KMS-11 (cell line): ENCODE data around the gene LRRC37A.
"Not testable (repeated sequence)": the region's sequence is repeated elsewhere in the genome, so short reads cannot be mapped to it uniquely, and the experiment has no call there.

Experiments used
- H2AFZ ChIP-seq: fragments of 200-600 bp; sonication (generic); 2 replicates; pipeline ENCODE4 v1.6.1; 2016; ENCODE audit warnings: antibody characterized with exemption, mixed run types, low read depth
- H3K27ac ChIP-seq: fragments of 200-600 bp; sonication (generic); 2 replicates; pipeline ENCODE4 v1.6.1; 2016; ENCODE audit warnings: mild to moderate bottlenecking, mixed run types
- H3K27me3 ChIP-seq: fragments of 200-600 bp; sonication (generic); 2 replicates; pipeline ENCODE4 v1.6.1; 2017; ENCODE audit warnings: mild to moderate bottlenecking, low read depth, mixed run types, moderate library complexity; ENCODE audit not compliant: insufficient read depth
- H3K36me3 ChIP-seq: fragments of 200-600 bp; sonication (generic); 2 replicates; pipeline ENCODE4 v1.6.1; 2017; ENCODE audit warnings: mild to moderate bottlenecking, mixed run types; ENCODE audit not compliant: insufficient read depth
- H3K4me1 ChIP-seq: fragments of 200-600 bp; sonication (generic); 2 replicates; pipeline ENCODE4 v1.6.1; 2016; ENCODE audit warnings: mild to moderate bottlenecking, low read depth, mixed run types; ENCODE audit not compliant: poor library complexity, severe bottlenecking
- H3K4me2 ChIP-seq: fragments of 200-600 bp; sonication (generic); 2 replicates; pipeline ENCODE4 v1.7.0; 2016; ENCODE audit warnings: mild to moderate bottlenecking, mixed run types
- H3K4me3 ChIP-seq: fragments of 200-600 bp; sonication (generic); IDR thresholded peaks from 2 replicates; pipeline ENCODE4 v1.6.1; 2017; ENCODE audit warnings: low read depth, low read length, mixed read lengths; ENCODE audit not compliant: insufficient read depth
- H3K79me2 ChIP-seq: fragments of 200-600 bp; sonication (generic); 2 replicates; pipeline ENCODE4 v1.6.1; 2016; ENCODE audit warnings: low read depth, mixed run types; ENCODE audit not compliant: insufficient read depth
- H3K9ac ChIP-seq: fragments of 200-600 bp; sonication (generic); 2 replicates; pipeline ENCODE4 v1.6.1; 2016; ENCODE audit warnings: mild to moderate bottlenecking, mixed run types
- H4K20me1 ChIP-seq: fragments of 200-600 bp; sonication (generic); 2 replicates; pipeline ENCODE4 v1.6.1; 2016; ENCODE audit warnings: mild to moderate bottlenecking, mixed run types; ENCODE audit not compliant: insufficient read depth
- CTCF ChIP-seq: fragments of 200-600 bp; sonication (generic); conservative IDR thresholded peaks from 2 replicates; pipeline ENCODE4 v1.6.1; 2017; ENCODE audit warnings: low read depth, mild to moderate bottlenecking, antibody characterized with exemption, low read length, moderate library complexity, mixed read lengths

Gene LRRC37A

DNA sequence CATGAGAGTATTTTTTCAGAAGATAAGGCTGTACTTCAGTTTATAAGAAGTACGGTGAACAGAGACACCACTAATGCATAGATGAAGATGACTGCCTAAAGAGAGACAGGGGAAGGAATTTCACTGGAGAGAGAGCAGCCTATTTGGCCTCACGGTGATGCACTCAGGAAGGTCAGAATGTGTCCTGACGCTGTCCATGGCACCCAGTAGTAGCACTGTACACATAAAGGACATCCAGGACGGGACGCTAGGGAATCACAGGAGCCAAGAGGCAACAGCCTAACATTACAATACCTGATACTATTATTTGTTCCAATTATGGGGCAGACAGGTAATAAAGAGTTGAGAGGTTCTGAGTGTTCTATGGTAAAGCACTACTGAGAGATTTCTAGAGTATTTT lies 24.9 kb upstream of the LRRC37A start:
- no peak overlapping the region for H3K27ac ChIP-seq
- no peak overlapping the region for H2AFZ ChIP-seq
- no peak overlapping the region for H3K4me2 ChIP-seq
- no peak for TF ChIP-seq CTCF
- no peak overlapping the region for H3K9ac ChIP-seq
- no peaks in the 10 kb centered on the region for H4K20me1 ChIP-seq
- no peaks in the 10 kb centered on the region for H3K36me3 ChIP-seq
- no peaks in the 10 kb centered on the region for H3K27me3 ChIP-seq
- no peak overlapping the region for H3K4me3 ChIP-seq
- peaks cover 12% of the 10 kb centered on the region for H3K4me1 ChIP-seq
- H3K79me2 ChIP-seq: no peaks in the 10 kb centered on the region

- no peaks in the 10 kb centered on the region for H3K36me3 ChIP-seq
- H2AFZ ChIP-seq: no peak overlapping the region
- H3K4me1 ChIP-seq: no peaks in the 10 kb centered on the region
- no peak overlapping the region for H3K27ac ChIP-seq
- H3K27me3 ChIP-seq: no peaks in the 10 kb centered on the region
- no peak overlapping the region for H3K4me2 ChIP-seq
- TF ChIP-seq CTCF: no peak
- no peak overlapping the region for H3K9ac ChIP-seq
- H3K4me3 ChIP-seq: no peak overlapping the region
- H4K20me1 ChIP-seq: no peaks in the 10 kb centered on the region
- H3K79me2 ChIP-seq: no peaks in the 10 kb centered on the region
Observed at GRCh38 chr17:46273541-46274236, 21.2 kb upstream of the LRRC37A start.

DNA sequence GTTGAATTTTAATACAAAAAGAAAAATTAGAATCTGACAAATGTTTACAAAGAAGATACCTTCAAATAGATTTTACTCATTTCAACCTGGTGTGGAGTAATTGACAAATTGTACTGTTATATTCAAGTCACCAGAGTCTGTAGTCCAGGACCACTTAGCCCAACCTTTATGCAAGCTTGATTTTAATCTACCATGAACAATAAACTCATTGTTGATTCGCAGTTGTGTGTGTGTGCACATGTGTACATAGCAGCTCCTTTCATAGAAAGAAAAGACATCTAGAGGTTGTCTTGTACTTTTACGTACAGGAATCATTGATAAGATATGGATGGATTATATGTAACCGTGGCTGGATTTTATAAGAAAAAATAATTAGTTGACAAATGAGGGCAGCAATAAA lies 20.7 kb upstream of the LRRC37A start:
- H3K36me3 ChIP-seq: no peaks in the 10 kb centered on the region
- H3K27ac ChIP-seq: no peak overlapping the region
- H3K27me3 ChIP-seq: no peaks in the 10 kb centered on the region
- H4K20me1 ChIP-seq: no peaks in the 10 kb centered on the region
- TF ChIP-seq CTCF: no peak
- H3K4me3 ChIP-seq: no peak overlapping the region
- no peaks in the 10 kb centered on the region for H3K79me2 ChIP-seq
- no peak overlapping the region for H3K4me2 ChIP-seq
- H2AFZ ChIP-seq: no peak overlapping the region
- no peak overlapping the region for H3K9ac ChIP-seq
- H3K4me1 ChIP-seq: no peaks in the 10 kb centered on the region

DNA sequence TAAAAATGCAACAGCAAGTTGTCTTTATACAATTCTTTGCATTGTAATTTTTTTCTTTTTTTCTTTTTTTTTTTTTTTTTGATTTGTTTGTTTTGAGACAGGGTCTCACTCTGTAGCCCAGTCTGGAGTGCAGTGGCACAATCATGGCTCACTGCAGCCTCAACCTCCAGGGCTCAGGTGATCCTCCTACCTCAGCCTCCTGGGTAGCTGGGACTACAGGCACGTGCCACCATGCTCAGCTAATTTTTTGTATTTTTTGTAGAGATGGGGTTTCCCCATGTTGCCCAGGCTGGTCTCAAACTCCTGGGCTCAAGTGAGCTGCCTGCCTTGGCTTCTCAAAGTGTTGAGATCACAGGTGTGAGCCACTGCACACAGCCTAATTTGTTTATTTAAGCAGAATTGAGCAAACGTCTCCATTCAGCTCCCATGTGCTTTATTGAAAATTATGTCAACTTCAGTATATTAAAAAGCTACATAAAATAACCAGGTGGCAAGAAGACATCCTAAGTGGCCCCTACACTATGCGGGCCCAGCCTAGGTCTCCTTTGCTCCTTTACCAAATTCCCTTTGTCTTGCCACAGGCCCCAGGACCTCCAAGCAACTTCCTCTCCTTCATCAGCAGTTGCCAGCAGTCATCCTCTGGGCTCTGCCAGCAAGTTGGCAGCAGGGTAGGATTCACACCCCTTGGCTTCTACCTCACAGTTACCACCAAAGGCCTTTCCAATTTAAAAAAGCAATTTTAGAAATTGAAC lies 18.0 kb upstream of the LRRC37A start:
- H3K79me2 ChIP-seq, H3K9ac ChIP-seq, H3K4me1 ChIP-seq, H3K36me3 ChIP-seq, H3K27ac ChIP-seq, H3K27me3 ChIP-seq, H2AFZ ChIP-seq, H3K4me3 ChIP-seq, H3K4me2 ChIP-seq, H4K20me1 ChIP-seq: not testable (repeated sequence)

- not testable (repeated sequence) for H3K36me3 ChIP-seq, H3K27me3 ChIP-seq, H3K4me1 ChIP-seq, H3K79me2 ChIP-seq, H3K4me2 ChIP-seq, H3K4me3 ChIP-seq, H4K20me1 ChIP-seq, H2AFZ ChIP-seq, H3K9ac ChIP-seq, H3K27ac ChIP-seq
Observed at GRCh38 chr17:46281336-46281735, 13.6 kb upstream of the LRRC37A start.

GRCh38 chr17:46282635-46283034 lies 12.3 kb upstream of the LRRC37A start:
- H3K4me1 ChIP-seq, H3K9ac ChIP-seq, H3K36me3 ChIP-seq, H3K4me2 ChIP-seq, H3K79me2 ChIP-seq, H3K27ac ChIP-seq, H3K27me3 ChIP-seq, H2AFZ ChIP-seq, H4K20me1 ChIP-seq, H3K4me3 ChIP-seq: not testable (repeated sequence)

DNA sequence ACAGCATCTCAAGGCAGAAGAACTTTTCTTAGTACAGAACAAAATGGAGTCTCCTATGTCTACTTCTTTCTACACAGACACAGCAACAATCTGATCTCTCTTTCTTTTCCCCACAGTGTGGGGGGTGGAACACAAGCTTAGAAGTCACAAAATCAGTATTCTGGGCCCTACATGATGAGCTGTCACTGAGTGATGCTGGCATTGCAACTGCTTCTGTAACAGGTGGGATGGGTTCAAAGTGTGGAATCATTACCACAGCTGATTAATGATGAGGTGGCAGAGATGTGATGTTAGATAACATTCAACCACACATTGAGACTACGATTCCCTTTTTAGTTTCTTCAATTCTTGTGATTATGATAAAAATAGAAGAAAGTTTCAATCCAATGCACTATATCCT lies 10.5 kb upstream of the LRRC37A start:
- not testable (repeated sequence) for H3K9ac ChIP-seq, H3K4me3 ChIP-seq, H4K20me1 ChIP-seq, H3K27ac ChIP-seq, H3K36me3 ChIP-seq, H3K4me1 ChIP-seq, H3K27me3 ChIP-seq, H2AFZ ChIP-seq, H3K4me2 ChIP-seq, H3K79me2 ChIP-seq

GRCh38 chr17:46285500-46285899 lies 9.4 kb upstream of the LRRC37A start:
- H3K27ac ChIP-seq, H3K9ac ChIP-seq, H3K4me3 ChIP-seq, H3K36me3 ChIP-seq, H3K4me2 ChIP-seq, H3K4me1 ChIP-seq, H3K79me2 ChIP-seq, H3K27me3 ChIP-seq, H4K20me1 ChIP-seq, H2AFZ ChIP-seq: not testable (repeated sequence)
